DMS153 treated with DMSO at 0.1 percent for 48 hours (cell line): ENCODE data around the gene CCL16.

Source experiments
- DNase-seq: peaks from one replicate; lab custom pipeline; 2025; ENCODE audit not compliant: unreplicated experiment; lab: John Stamatoyannopoulos, UW

CCL16 gene

DNA sequence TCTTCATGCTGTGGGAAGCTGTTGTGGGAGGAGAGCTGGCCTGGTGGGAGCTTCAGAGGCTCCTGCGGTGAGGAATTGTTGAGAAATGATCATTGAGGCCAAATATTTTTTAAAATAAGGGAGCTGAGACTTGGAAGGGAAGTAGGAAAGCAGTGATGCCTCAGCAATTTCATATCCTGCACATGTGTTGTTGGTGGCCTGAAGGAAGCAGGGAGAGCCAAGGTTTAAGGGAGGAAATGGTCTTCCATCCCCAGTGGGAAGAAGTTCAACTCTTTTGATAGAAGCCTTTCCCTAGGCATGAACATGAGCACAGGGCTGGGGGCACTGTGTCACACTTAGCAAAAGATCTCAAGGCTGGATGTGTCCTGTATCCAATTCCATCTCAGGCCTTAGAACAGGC is 5.3 kb upstream of the CCL16 start, which contains the start of gene CCL14:
Gene CCL14, minus strand, starts transcription at position 87 of the 400 bp plus-strand sequence. Its CDS starts 80 bp downstream, at position 7.
- no peak for DNase-seq

DNA sequence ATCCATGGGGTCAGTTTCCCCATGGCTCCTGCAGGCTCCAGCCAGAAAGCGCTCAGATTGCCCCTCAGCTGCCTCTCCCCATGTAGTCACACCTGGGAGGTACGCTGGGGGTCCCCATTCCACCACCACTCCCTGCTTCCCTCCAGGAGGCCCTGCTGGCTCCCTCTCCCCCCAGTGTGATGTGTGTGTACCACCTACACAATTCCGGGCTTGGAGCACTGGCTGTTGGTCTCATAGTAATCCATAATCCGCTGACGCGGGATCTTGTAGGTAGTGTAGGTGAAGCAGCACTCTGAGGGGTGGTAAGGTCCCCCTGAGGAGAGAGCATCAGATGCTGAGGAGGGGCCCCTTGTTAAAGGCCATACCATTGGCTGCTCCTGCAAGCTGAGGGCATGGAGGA is 2.8 kb upstream of the CCL16 start:
- DNase-seq = no peak

DNA sequence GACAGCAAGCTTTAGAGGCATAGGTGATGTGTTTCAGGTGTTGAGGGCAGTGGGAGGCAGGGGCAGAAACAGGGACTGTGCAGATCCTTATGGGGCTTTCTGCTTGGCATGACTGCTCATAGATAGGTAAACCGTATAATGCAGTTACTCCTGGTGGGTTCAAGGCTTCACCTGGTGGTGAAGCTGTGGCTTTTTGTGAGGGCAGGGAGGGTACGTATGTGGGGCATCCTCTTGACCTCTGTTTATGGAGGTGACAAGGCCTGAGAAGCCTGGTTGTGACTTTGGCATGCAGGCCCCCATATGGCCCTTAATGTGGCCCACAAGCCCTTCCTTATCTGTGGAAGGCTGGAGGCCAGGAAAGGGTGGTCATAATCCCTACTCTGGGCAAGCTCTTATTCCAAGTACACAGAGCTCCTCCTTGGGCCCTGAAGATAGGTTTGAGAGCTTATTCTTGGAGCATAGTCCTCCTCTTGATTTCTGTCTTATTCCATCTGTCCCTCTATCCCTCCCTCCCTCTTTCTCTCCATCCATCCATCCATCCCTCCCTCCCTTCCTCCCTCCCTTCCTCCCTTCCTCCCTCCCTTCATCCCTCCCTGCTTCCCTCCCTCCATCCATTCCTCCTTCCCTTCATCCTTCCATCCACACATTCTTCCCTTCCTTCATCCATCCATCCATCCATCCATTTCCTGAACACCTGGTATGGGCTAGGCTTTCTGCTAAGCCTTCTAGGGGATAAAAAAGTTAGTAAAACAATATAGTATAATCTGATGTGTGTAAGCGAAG is 1.3 kb upstream of the CCL16 start:
- DNase-seq = no peak

DNA sequence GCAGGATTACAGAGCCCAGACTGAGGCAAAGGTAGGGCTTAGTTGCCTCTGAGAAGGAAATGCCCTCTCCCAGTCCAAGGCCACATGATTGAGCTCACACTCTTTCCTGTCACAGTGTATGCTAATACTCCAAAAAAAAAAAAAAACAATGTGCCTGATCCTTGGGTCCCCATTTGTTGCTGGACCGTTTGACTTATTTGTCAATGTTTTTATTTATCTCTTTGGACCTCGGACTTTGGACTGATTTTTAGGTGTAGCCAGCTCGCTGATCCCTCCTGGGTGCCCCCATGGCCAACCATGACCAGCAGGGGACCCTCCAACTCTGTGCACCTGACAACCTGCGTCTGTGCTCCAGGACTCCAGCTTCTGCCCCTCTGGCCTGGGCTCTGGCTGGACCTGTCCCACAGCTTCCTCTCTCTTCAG is 622 bp upstream of the CCL16 start:
- no peak for DNase-seq

DNA sequence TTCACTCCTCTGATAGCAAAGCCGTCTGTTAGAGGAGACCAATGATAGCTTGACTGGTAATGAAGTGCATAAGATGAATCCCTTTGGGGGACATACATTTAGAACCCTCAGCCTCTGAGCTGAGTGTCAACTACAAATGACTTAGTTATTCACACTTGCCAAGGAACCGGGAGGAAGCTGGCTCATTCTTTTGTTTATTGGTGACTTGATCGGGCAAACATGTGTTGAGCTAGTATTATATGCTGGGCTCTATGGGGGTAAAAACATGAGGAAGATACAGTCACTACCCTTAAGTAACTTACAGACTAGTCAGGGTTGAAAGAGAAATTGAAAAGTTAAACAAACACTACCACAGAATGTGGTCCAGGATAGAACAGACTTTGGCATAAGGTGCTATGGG is 3.0 kb downstream of the CCL16 start:
- no peak for DNase-seq

DNA sequence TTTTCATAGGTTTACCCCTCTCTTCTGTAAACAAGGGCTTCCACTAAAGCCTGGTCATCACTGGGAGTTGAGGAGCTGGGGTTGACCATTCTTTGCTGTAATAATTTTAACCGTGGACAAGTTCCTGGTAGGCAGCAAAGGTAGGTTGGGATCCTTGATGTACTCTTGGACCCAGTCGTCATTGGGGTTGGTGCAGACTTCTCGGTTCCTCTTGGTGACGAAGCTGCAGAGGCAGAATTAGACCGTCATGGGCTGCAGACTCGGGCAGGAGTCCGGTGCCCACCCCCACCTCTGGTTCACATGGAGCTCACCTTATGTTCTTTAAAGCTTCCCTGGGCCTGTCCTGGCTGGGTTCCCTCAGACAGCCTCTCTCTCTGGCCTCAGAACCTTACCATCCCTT is 3.8 kb downstream of the CCL16 start:
- no peak for DNase-seq

DNA sequence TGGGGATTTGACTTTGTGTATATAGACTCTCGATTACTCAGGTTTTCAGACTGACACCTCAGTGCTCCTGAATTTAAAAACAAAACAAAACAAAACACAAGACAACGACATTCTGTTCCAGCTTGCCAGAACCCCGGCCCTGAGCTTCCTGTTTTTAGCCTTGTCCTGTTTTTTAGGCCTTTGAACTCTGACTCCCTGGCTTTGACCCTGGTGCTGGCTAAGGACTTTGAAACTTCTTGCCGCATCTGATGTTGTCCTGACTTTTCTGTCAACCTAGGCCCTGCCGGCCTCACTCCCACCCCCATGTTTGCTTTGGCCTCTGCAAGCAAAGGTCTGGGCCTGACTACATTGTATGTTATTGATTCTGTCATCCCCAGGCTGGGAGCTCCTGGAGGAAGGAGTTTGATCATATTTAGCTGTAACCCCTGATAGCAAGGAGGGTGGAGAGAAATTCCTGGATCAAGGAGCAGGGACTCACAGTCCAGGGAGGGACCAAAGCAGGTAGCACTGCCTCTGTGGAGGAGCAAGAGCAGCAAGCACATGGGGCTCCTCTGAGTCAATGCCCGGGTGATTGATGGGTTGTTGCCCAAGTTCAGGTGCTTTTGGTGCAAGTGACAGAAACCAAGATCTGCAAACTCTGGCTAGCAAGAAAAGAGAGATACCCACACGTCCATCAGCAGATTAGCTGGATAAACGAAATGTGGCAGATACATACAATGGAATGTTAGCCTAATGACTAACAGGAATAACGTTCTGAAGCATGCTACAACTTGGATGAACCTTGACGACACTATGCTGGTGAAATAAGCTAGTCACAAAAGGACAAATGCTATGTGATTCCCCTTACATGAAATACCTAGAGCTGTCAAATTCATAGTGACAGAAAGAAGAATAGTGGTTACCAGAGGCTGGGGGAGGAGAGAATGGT is 7.7 kb downstream of the CCL16 start:
- DNase-seq = no peak

DNA sequence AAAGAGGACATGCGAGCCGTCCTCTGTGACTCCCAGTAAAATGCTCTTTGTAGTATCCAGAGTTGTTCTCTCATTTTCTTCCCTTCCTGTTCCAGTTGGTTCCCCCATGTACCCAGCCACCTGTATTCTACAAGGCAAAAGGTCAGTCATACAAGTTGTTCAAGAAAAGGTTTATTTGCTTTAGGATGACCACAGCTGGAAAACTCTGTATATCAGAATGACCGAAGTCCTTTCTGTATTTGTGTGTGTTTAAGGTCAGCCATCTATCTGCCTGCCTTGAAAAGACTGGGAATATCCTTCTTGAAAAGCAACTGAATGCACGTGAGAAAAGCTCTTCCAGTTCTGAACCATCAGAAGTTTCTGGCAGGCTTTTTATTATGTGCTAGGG is 8.4 kb downstream of the CCL16 start:
- no peak for DNase-seq

DNA sequence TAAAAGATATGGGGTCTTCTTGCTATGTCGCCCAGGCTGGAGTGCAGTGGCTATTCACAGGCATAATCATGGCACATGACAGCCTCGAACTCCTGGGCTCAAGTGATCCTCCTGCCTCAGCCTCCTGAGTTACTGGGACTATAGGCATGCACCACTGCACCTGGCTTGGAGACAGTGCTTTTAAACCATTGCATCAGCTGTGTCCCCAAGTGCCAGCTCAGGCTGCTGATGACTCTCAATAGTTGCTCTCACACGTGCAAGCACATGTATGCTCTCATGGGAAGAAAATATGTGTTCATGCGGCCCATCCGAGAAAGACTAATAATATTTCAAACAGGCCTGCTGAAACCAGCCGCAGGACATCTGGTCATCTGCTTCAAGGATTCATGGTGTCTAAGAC is 8.8 kb downstream of the CCL16 start:
- DNase-seq = no peak

DNA sequence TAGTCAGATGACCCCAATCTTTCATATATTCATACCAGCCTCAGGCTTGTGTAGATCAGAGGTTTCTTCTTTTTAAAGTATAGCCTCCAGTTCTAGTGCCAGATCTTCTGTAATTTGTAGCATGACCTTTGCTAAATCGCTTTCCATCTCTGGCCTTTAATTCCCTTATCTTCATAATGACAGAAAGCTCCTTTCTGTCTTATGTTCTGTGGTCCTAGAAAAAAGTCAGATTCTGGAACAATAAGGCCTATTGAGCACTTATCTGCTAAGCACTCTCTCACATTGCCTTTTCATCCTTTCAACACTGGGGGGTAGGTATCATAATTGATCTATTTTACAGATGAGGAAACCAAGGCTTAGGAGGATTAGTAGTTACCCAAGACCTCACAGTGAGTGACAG is 9.2 kb downstream of the CCL16 start:
- no peak for DNase-seq

DNA sequence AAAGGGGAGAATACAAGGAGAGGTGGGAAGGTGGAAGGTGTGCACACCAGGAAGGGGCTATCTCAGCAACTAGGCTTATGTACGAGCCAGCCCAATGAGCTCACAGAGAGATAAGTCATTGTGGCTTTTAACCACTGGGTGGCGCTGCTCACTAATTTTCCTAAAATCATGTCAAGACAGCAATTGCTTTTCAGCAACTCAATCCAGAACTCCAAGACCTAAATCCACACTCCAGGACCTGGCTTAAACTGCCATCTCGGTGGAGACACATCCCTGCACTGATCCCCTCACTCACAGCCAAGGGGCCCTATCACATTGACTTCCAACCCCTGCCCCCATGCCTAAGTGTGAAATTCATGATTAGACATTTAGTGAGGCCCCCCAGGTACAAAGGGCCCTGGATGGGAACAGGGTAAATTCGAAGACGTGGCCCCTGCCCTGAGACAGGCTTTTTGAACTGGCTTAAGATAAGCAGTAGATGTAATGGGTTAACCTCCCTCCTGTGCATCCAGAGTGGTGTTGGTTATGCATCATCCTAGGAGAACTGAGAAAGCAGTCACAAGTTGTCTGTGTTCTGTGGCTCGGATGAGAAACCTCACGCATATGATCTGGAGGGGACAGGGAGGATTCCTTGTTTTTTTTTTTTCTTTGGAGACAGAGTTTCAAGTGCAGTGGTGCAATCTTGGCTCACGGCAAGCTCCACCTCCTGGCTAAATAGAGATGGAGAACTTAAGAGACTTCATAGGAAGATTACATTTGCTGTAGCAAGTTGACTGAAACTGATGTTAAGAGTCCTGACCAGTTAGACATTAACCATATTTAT is 11.5 kb downstream of the CCL16 start:
- DNase-seq = peak; percentile 73

DNA sequence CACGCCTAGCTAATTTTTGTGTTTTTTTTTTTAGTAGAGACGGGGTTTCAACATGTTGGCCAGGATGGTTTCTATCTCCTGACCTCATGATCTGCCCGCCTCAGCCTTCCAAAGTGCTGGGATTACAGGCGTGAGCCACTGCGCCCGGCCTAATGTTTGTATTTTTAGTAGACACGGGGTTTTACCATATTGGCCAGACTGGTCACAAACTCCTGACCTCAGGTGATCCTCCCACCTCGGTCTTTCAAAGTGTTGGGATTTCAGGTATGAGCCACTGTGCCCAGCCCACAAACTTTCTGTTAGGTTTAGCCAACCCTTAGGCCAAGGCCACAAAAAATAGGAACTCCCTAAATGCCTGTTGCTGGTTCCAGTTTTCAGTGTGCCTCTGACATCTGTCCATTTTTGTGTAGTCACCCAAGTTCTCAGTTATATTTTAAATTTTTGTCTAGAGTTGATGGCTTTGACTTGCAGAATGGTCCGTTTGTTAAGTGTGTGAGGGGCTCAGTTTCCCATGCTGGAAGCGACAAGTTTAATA is 12.7 kb downstream of the CCL16 start:
- DNase-seq = no peak

DNA sequence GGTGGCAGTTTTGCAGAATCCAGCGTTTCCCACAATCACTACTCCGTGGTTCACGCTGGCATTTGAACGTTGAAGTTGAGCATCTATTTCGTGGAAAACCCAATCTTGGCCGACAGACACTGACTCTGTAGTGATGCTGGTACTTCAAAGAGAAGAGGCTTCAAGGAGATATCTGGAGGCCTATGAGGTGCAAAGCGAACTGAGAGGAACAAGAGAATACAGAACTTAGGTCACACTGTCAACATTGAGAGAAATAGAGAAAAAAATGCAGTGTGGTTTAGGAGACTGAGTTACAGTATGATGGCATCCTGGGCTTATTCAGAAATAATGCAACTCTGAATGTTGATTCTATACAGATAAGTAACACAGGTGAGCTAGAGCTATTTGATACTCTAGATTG is 16.0 kb downstream of the CCL16 start:
- DNase-seq = no peak

DNA sequence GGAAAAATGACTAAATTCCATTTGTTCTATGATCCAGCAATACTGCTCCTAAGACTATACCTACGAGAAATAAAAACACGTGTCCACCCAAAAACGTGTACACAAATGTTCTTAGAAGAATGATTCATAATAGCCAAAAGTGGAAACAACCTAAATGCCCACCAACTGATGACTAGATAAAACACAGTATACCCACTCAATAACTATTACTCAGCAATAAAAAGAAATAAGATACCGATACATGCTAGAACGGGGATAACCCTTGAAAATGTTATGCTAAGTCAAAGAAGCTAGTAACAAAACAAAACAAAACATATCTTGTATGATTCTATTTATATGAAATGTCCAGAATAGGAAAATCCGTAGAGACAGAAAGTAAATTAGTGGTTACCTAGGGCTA is 17.6 kb downstream of the CCL16 start:
- DNase-seq = no peak

DNA sequence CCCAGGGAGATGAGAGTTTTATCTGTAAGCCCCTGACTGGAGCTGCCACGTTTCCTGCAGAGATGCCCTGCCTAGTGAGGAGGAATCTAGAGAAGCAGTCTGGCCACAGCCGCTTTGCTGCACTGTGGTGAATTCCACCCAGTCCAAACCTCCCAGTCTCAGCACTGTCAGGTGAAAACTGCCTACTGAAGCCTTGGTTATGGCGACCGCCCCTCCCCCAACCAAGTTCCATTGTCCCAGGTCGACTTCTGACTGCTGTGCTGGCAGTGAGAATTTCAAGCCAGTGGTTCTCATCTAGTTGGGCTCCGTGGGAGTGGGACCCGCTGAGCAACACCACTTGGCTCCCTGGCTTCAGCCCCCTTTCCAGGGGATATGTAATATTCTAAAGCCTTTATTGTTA is 27.6 kb downstream of the CCL16 start:
- no peak for DNase-seq

DNA sequence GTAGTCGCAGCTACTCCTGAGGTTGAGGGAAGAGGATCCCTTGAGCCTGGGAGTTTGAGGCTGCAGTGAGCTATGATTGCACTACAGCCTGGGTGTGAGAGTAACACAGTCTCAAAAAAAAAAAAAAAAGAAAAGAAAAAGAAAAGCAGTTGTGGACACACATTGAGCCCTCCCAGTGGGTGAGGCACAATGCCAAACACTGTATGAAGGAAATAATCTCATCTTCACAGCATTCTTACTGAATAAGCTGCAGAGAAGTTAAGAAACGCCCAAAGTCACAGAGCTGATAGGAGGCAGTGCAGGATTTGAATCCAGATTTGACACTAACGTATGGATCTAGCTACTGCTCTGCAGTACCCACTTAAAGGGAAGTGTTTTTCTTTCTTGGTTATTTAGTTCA is 31.9 kb downstream of the CCL16 start:
- DNase-seq = no peak

DNA sequence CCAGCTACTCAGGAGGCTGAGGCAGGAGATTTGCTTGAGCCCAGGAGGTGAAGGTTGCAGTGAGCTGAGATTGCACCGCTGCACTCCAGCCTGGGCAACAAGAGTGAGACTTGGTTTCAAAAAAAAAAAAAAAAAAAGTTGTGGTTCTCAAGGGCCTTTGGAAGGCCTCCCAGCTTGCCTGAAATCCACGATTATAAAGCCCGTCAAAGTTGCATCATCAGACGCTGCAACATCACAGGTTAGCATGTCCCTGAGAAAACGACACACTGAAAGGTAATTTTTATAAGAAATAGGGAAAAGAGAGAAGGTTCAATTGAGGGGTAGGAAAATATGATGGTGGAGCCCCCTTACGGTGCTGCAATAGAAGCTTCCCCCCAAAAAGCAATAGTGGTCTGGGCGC is 33.2 kb downstream of the CCL16 start:
- DNase-seq = no peak

DNA sequence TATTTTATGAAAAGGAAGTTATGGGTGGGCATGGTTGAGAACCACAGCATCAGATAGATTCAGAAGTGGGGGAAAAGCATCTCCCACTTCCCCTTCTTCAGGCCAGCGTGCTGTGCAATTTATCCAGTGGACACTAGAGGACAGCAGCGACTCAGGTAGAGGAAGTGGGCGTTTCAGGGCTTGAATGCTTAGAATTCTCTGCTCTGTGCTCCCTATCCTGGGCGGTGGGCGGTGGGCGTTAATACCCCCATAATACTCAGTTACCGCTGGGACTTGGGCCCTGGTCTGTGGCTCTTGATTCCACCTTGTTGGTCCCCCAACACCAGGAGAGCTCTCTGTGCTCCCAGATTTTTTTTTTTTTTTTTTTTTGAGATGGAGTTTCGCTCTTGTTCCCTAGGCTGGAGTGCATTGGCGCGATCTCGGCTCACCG is 34.1 kb downstream of the CCL16 start:
- DNase-seq = peak; percentile 25

DNA sequence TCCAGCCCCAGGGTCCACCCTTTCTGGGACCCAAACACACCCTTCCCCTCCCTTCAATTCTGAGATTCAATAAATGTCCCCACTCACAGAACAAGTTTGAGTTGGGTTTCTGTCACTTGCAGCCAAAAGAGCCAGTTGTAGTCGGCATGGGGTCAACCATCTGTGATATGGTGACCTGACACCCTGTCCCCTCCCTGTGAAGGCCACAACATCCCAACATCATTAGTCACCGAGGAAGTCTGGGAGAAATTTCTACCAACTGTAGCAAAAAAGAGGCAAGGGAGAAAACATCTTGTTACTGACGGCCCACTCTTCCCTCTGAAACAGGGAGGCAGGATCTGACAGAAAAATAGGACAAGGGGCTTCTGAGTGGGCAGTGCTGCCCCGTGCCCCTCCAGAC is 37.1 kb downstream of the CCL16 start:
- no peak for DNase-seq

DNA sequence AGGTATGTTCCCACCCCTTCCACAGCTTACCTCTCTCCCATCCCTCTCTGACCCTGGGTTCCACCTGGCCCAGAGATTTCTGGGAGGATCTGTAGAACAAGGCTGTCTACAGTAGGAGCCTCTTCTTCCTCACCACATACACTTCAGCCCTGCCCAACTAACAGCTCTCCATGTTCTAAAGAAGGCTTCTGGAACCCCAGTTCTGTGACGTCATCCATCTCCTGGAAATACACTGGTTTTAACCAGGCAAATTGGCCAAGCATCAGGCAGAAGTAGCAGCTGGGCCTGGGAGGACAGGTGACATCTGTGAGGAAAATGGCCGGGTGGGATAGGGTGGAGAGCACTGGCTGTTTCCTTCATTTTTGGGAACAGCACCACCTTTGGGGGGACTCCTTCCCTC is 37.8 kb downstream of the CCL16 start, which contains the start of gene LYZL6:
Gene LYZL6, minus strand, starts transcription at position 177 of the 400 bp plus-strand sequence. CDS start 4,357 bp downstream, outside the sequence.
- no peak for DNase-seq
